AG04450 (cell line): Measurements from ENCODE around the gene ZNF236. TPM values are rescaled to one million over a fixed set of nuclear protein-coding genes. Genes with fewer than 3 reads are reported as not detected.
A peak's percentile ranks its signal among the peaks of the same experiment; 100 is the strongest.

ENCODE experiments used
- CTCF ChIA-PET: fragments of 300-600, 350-600 bp; formaldehyde crosslinking; extraction: SDS; loops from one replicate; lab custom pipeline; 2022; ENCODE audit warnings: antibody characterized with exemption, inconsistent platforms; lab: Charles Lee
- POLR2A ChIA-PET: fragments of 350-600 bp; formaldehyde crosslinking; extraction: SDS; loops from one replicate; lab custom pipeline; 2021; ENCODE audit warnings: antibody characterized with exemption, inconsistent platforms; lab: Yijun Ruan, JAX
- DNase-seq: peaks from one replicate; pipeline ENCODE4 v3.0.0-alpha.2; 2011; ENCODE audit warnings: low read depth, low spot score
- H3K27ac ChIP-seq: one replicate; pipeline ENCODE4 v1.5.1; 2012; ENCODE audit warnings: low read depth, low read length, control low read depth
- H3K27me3 ChIP-seq: one replicate; pipeline ENCODE4 v1.6.0; 2012; ENCODE audit warnings: low read length; ENCODE audit not compliant: control insufficient read depth, insufficient read depth
- H3K4me3 ChIP-seq: 2 replicates; pipeline ENCODE4 v1.5.1; 2011; ENCODE audit warnings: mild to moderate bottlenecking, low read depth, low read length, control low read depth
- H3K9me3 ChIP-seq: 2 replicates; pipeline ENCODE4 v1.5.1; 2012; ENCODE audit warnings: low read length; ENCODE audit not compliant: control insufficient read depth, insufficient read depth
- CTCF ChIP-seq: IDR thresholded peaks from 2 replicates; pipeline ENCODE4 v1.5.1; 2011; ENCODE audit warnings: low read depth, low read length, control low read depth, inconsistent platforms
- polyA plus RNA-seq: library from polyadenylated mRNA; depleted of rRNA; stranded (reverse); fragments of >200 nt; gene quantifications from 2 replicates; pipeline ENCODE4 v1.2.3, GENCODE V29; 2011

ZNF236 gene
- polyA plus RNA-seq, 1 experiment, result 5.3 TPM

GRCh38 chr18:76823161-76823538 is 793 bp downstream of the ZNF236 start:
- ChIA-PET CTCF (interaction anchor here (0.6 to 1.5 kb wide), 2 partner anchors 20 to 562 kb away, joined by 4 to 14 read pairs; no protein-coding TSS in a partner anchor), POLR2A (interaction anchor here (0.5 kb wide), 1 partner anchor 315 kb away, joined by 3 read pairs; no protein-coding TSS in a partner anchor)
- TF ChIP-seq CTCF, result no peak
- no peak for DNase-seq
- no peaks in the 10 kb centered on the region for H3K27me3 ChIP-seq
- H3K27ac ChIP-seq, result no peak overlapping the region
- H3K4me3 ChIP-seq, result peak overlapping the region; percentile 82
- H3K9me3 ChIP-seq, result peaks cover 2% of the 10 kb centered on the region; the same call in 1 of the 2 replicates

GRCh38 chr18:76823587-76824011 is 1.2 kb downstream of the ZNF236 start:
- H3K27ac ChIP-seq, result no peak overlapping the region
- CTCF ChIA-PET, result interaction anchor here (0.7 to 1.5 kb wide), 3 partner anchors 19 to 53 kb away, joined by 3 to 14 read pairs (median 3); no protein-coding TSS in a partner anchor

GRCh38 chr18:76824145-76824676 is 1.9 kb downstream of the ZNF236 start:
- H3K27ac ChIP-seq, result no peak overlapping the region
- ChIA-PET POLR2A (no interaction called here), CTCF (interaction anchor here (0.7 to 1.5 kb wide), 3 partner anchors 19 to 53 kb away, joined by 3 to 14 read pairs (median 3); no protein-coding TSS in a partner anchor)
- no peak for TF ChIP-seq CTCF
- no peak for DNase-seq
- no peaks in the 10 kb centered on the region for H3K27me3 ChIP-seq
- peaks cover 2% of the 10 kb centered on the region; the same call in 1 of the 2 replicates for H3K9me3 ChIP-seq
- no peak overlapping the region; the same call in 1 of the 2 replicates for H3K4me3 ChIP-seq

More at GRCh38 chr18:76823587-76824011, 1.2 kb downstream of the ZNF236 start:
- no peak for DNase-seq
- peak overlapping the region; percentile 82 for H3K4me3 ChIP-seq
- TF ChIP-seq CTCF, result peak; percentile 39
- peaks cover 2% of the 10 kb centered on the region; the same call in 1 of the 2 replicates for H3K9me3 ChIP-seq
- POLR2A ChIA-PET, result interaction anchor here (0.5 kb wide), 1 partner anchor 315 kb away, joined by 3 read pairs; no protein-coding TSS in a partner anchor
- H3K27me3 ChIP-seq, result no peaks in the 10 kb centered on the region

GRCh38 chr18:76824754-76825153 is 2.4 kb downstream of the ZNF236 start:
- no peak for TF ChIP-seq CTCF
- DNase-seq, result no peak
- no peak overlapping the region for H3K27ac ChIP-seq
- H3K4me3 ChIP-seq, result no peak overlapping the region
- peaks cover 2% of the 10 kb centered on the region; the same call in 1 of the 2 replicates for H3K9me3 ChIP-seq
- POLR2A ChIA-PET, result no interaction called here
- H3K27me3 ChIP-seq, result no peaks in the 10 kb centered on the region
- CTCF ChIA-PET, result interaction anchor here (1.2 to 1.5 kb wide), 2 partner anchors 22 to 52 kb away, joined by 3 to 14 read pairs; no protein-coding TSS in a partner anchor
